OCI-LY7 (cell line): ENCODE data around the gene GDA. TPM values are rescaled to one million over a fixed set of nuclear protein-coding genes. Genes with fewer than 3 reads are reported as not detected.

Source experiments
- BruUV-seq: library from RNA; stranded (reverse); fragments of 400-500 nt; replicated peaks from 2 replicates; lab custom pipeline; 2021; lab: Mats Ljungman, UMichigan
- CTCF ChIA-PET: fragments of 300-600 bp; sonication (Branson Sonifier 250); formaldehyde crosslinking; loops from one replicate; lab custom pipeline; 2022; ENCODE audit warnings: antibody characterized with exemption; ENCODE audit not compliant: unreplicated experiment; lab: Charles Lee
- POLR2A ChIA-PET: fragments of 300-600 bp; sonication (Branson Sonifier 250); formaldehyde crosslinking; loops from one replicate; lab custom pipeline; 2022; ENCODE audit warnings: antibody characterized with exemption; lab: Charles Lee
- DNase-seq: peaks from one replicate; pipeline ENCODE4 v3.0.0-alpha.2; 2015; ENCODE audit warnings: low spot score
- H2AFZ ChIP-seq: fragments of 200-600 bp; sonication (generic), shearing (Covaris generic); 2 replicates; pipeline ENCODE4 v1.6.1; 2014; ENCODE audit warnings: mild to moderate bottlenecking, antibody characterized with exemption, low read length, moderate library complexity
- H3K27ac ChIP-seq: fragments of 200-600 bp; sonication (generic); 2 replicates; pipeline ENCODE4 v1.5.1; 2014; ENCODE audit warnings: mixed run types, low read depth, mild to moderate bottlenecking, moderate library complexity, low read length, inconsistent platforms; ENCODE audit not compliant: poor library complexity, severe bottlenecking
- H3K36me3 ChIP-seq: fragments of 200-600 bp; sonication (generic); 2 replicates; pipeline ENCODE4 v1.6.1; 2014; ENCODE audit warnings: mild to moderate bottlenecking, antibody characterized with exemption, low read length, moderate library complexity, mixed read lengths; ENCODE audit not compliant: insufficient read depth
- H3K4me1 ChIP-seq: fragments of 200-600 bp; sonication (generic); 2 replicates; pipeline ENCODE4 v1.5.1; 2014; ENCODE audit warnings: mild to moderate bottlenecking, low read length; ENCODE audit not compliant: insufficient read depth, poor library complexity, severe bottlenecking
- H3K4me2 ChIP-seq: fragments of 200-600 bp; sonication (generic); 2 replicates; pipeline ENCODE4 v1.6.1; 2014; ENCODE audit warnings: mild to moderate bottlenecking, low read length
- H3K4me3 ChIP-seq: fragments of 200-600 bp; sonication (generic); 2 replicates; pipeline ENCODE4 v1.5.1; 2014; ENCODE audit warnings: mild to moderate bottlenecking, low read depth, low read length; ENCODE audit not compliant: poor library complexity, severe bottlenecking
- H3K79me2 ChIP-seq: fragments of 200-600 bp; sonication (generic); 2 replicates; pipeline ENCODE4 v1.6.1; 2016; ENCODE audit warnings: low read depth, mild to moderate bottlenecking, low read length, moderate library complexity, mixed read lengths; ENCODE audit not compliant: insufficient read depth
- H3K9me2 ChIP-seq: fragments of 200-600 bp; sonication (generic); 2 replicates; pipeline ENCODE4 v1.6.1; 2016; ENCODE audit warnings: mild to moderate bottlenecking, low read length, mixed read lengths; ENCODE audit not compliant: insufficient read depth
- H3K9me3 ChIP-seq: fragments of 200-600 bp; sonication (generic); 2 replicates; pipeline ENCODE4 v1.6.1; 2014; ENCODE audit warnings: mild to moderate bottlenecking, mixed run types, low read length, mixed read lengths
- H4K20me1 ChIP-seq: fragments of 200-600 bp; sonication (generic); 2 replicates; pipeline ENCODE4 v1.6.1; 2014; ENCODE audit warnings: mild to moderate bottlenecking, antibody characterized with exemption, low read length, moderate library complexity, mixed read lengths; ENCODE audit not compliant: insufficient read depth
- EZH2phosphoT487 ChIP-seq: fragments of 200-600 bp; sonication (generic); IDR thresholded peaks from 2 replicates; pipeline ENCODE4 v1.6.1; 2018; ENCODE audit warnings: low read depth, borderline replicate concordance, mild to moderate bottlenecking, mixed run types, antibody characterized with exemption, low read length, moderate library complexity, mixed read lengths
- intact Hi-C: fragments of 100-400 bp; cut with micrococcal nuclease; formaldehyde crosslinking; loops from one replicate; pipeline ENCODE4 v1.10.0; 2022; ENCODE audit not compliant: unreplicated experiment
- total RNA-seq, 2 experiments: library from RNA; depleted of rRNA in 1 of 2; stranded (reverse); fragments of >200 nt in 1 of 2; shearing (Covaris generic) in 1 of 2; gene quantifications; 2 replicates each; pipeline ENCODE4 v1.2.3, GENCODE V29; 2014 to 2022
- TF ChIP-seq, protein P1 (sequence below): fragments of 200-600 bp; sonication (generic); conservative IDR thresholded peaks from 2 replicates; pipeline ENCODE4 v1.5.1; 2014; ENCODE audit warnings: mild to moderate bottlenecking, antibody characterized with exemption, low read length, moderate library complexity, mixed read lengths

Gene GDA
- total RNA-seq, 2 experiments from 2014 or later, result not detected

- TF ChIP-seq, protein P1, sequence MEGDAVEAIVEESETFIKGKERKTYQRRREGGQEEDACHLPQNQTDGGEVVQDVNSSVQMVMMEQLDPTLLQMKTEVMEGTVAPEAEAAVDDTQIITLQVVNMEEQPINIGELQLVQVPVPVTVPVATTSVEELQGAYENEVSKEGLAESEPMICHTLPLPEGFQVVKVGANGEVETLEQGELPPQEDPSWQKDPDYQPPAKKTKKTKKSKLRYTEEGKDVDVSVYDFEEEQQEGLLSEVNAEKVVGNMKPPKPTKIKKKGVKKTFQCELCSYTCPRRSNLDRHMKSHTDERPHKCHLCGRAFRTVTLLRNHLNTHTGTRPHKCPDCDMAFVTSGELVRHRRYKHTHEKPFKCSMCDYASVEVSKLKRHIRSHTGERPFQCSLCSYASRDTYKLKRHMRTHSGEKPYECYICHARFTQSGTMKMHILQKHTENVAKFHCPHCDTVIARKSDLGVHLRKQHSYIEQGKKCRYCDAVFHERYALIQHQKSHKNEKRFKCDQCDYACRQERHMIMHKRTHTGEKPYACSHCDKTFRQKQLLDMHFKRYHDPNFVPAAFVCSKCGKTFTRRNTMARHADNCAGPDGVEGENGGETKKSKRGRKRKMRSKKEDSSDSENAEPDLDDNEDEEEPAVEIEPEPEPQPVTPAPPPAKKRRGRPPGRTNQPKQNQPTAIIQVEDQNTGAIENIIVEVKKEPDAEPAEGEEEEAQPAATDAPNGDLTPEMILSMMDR, result no peak
- TF ChIP-seq EZH2phosphoT487, result no peak
- DNase-seq, result no peak
- Histone ChIP-seq H3K4me2 (no peak overlapping the region), H3K4me3 (no peak overlapping the region), H4K20me1 (no peaks in the 10 kb centered on the region), H3K36me3 (no peaks in the 10 kb centered on the region), H3K27ac (no peak overlapping the region), H3K9me3 (no peaks in the 10 kb centered on the region), H3K79me2 (no peaks in the 10 kb centered on the region), H2AFZ (no peak overlapping the region), H3K4me1 (no peaks in the 10 kb centered on the region), H3K9me2 (no peaks in the 10 kb centered on the region)
- intact Hi-C loops, result no loop called here
- POLR2A ChIA-PET, result no interaction called here
- BruUV-seq, result no TSS peak
- CTCF ChIA-PET, result no interaction called here
Observed at GRCh38 chr9:72131206-72131605, 18.0 kb upstream of the GDA start.

DNA sequence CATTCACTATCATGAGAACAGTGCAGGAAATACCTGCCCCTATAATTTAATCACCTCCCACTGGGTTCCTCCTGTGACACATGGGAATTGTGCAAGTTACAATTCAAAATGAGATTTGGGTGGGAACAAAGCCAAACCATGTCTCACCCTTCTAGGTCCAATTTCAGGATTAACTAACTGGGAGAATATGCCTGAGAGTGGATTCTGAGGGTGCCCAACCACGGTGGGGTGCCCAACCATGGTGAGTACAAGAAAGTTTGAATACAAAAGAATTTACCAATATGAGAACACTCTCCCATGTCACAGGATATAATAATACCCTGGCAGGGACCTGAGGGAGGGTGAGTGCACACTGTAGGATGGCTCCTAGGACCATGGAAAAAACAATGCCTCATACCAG, 17.2 kb upstream of the GDA start:
- ChIA-PET POLR2A (no interaction called here), CTCF (no interaction called here)
- no peaks in the 10 kb centered on the region for H3K9me2 ChIP-seq
- DNase-seq, result no peak
- H3K4me1 ChIP-seq, result no peaks in the 10 kb centered on the region
- H3K27ac ChIP-seq, result no peak overlapping the region
- no peak overlapping the region for H3K4me3 ChIP-seq
- no TSS peak for BruUV-seq
- TF ChIP-seq EZH2phosphoT487, result no peak
- TF ChIP-seq, protein P1, result no peak
- H3K4me2 ChIP-seq, result no peak overlapping the region
- H3K9me3 ChIP-seq, result no peaks in the 10 kb centered on the region
- no peaks in the 10 kb centered on the region for H4K20me1 ChIP-seq
- H3K36me3 ChIP-seq, result no peaks in the 10 kb centered on the region
- H3K79me2 ChIP-seq, result no peaks in the 10 kb centered on the region
- intact Hi-C loops, result no loop called here
- H2AFZ ChIP-seq, result no peak overlapping the region

GRCh38 chr9:72133365-72134035, 15.7 kb upstream of the GDA start:
- H3K9me3 ChIP-seq, result no peaks in the 10 kb centered on the region
- H3K36me3 ChIP-seq, result no peaks in the 10 kb centered on the region
- CTCF ChIA-PET, result no interaction called here
- no TSS peak for BruUV-seq
- no peak overlapping the region for H3K4me3 ChIP-seq
- intact Hi-C loops, result no loop called here
- no peaks in the 10 kb centered on the region for H3K4me1 ChIP-seq
- POLR2A ChIA-PET, result interaction anchor here (1.3 to 1.5 kb wide), 2 partner anchors 12 to 751 kb away, joined by 3 read pairs; no protein-coding TSS in a partner anchor
- H3K27ac ChIP-seq, result no peak overlapping the region
- H3K79me2 ChIP-seq, result no peaks in the 10 kb centered on the region
- no peak overlapping the region for H3K4me2 ChIP-seq
- no peak overlapping the region for H2AFZ ChIP-seq
- TF ChIP-seq, protein P1, result no peak
- TF ChIP-seq EZH2phosphoT487, result no peak
- no peak for DNase-seq
- H4K20me1 ChIP-seq, result no peaks in the 10 kb centered on the region
- no peaks in the 10 kb centered on the region for H3K9me2 ChIP-seq
